ENCODE data around the gene DIP2C. TPM values are rescaled to one million over a fixed set of nuclear protein-coding genes. Genes with fewer than 3 reads are reported as not detected.
A peak's percentile ranks its signal among the peaks of the same experiment; 100 is the strongest.

Gene DIP2C
- total and polyA plus RNA-seq, 2 donors from 2014 or later = 6.2 to 22.6 TPM

- no peak overlapping the region for H3K9ac ChIP-seq (ENCODE audit: low read length in 3 of 3)
- intact Hi-C loops (cut with DNase I) = no loop called here
- FAIRE-seq = no peak
- no peak overlapping the region for H3K27ac ChIP-seq (ENCODE audit: low read depth in 2 of 2, low read length in 2 of 2)
- H3K4me1 ChIP-seq (ENCODE audit: control insufficient read depth in 2 of 3, insufficient read depth in 2 of 3, low read depth in 1 of 3, low read length in 3 of 3) = peaks cover 0 to 15% (median 6%) of the 10 kb centered on the region in 3 donors
- H3K4me3 ChIP-seq (ENCODE audit: low read length in 3 of 3) = no peak overlapping the region
- H3K36me3 ChIP-seq (ENCODE audit: control insufficient read depth in 2 of 3, insufficient read depth in 3 of 3, low read length in 3 of 3) = no peaks in the 10 kb centered on the region
- no peaks in the 10 kb centered on the region for H3K9me3 ChIP-seq (ENCODE audit: control insufficient read depth in 2 of 3, insufficient read depth in 1 of 3, low read length in 3 of 3)
- no peak for DNase-seq
- no peak for TF ChIP-seq CTCF (IDR thresholded peaks at IDR 0.05; ENCODE audit: borderline replicate concordance, extremely low read depth, insufficient read depth)
- H3K27me3 ChIP-seq (ENCODE audit: control insufficient read depth, insufficient read depth, low read length) = no peaks in the 10 kb centered on the region
These were observed 58.2 kb downstream of the DIP2C start for GRCh38 chr10:631266-631665.

- FAIRE-seq (no peak), DNase-seq (no peak)
- Histone ChIP-seq H3K27ac (ENCODE audit: low read depth in 2 of 2, low read length in 2 of 2) (peak overlapping the region in 1 of 2 donors; percentile 32), H3K4me3 (ENCODE audit: low read length in 3 of 3) (no peak overlapping the region), H3K9me3 (ENCODE audit: control insufficient read depth in 2 of 3, insufficient read depth in 1 of 3, low read length in 3 of 3) (no peaks in the 10 kb centered on the region), H3K4me1 (ENCODE audit: control insufficient read depth in 2 of 3, insufficient read depth in 2 of 3, low read depth in 1 of 3, low read length in 3 of 3) (peaks cover 0 to 20% (median 6%) of the 10 kb centered on the region in 3 donors), H3K27me3 (ENCODE audit: control insufficient read depth, insufficient read depth, low read length) (no peaks in the 10 kb centered on the region), H3K9ac (ENCODE audit: low read length in 3 of 3) (no peak overlapping the region), H3K36me3 (ENCODE audit: control insufficient read depth in 2 of 3, insufficient read depth in 3 of 3, low read length in 3 of 3) (no peaks in the 10 kb centered on the region)
- intact Hi-C loops (cut with DNase I) = no loop called here
- no peak for TF ChIP-seq CTCF (IDR thresholded peaks at IDR 0.05; ENCODE audit: borderline replicate concordance, extremely low read depth, insufficient read depth)
These were observed 58.8 kb downstream of the DIP2C start for GRCh38 chr10:630581-631073.

- intact Hi-C loops (cut with DNase I) = no loop called here
- H3K27ac ChIP-seq (ENCODE audit: low read depth in 2 of 2, low read length in 2 of 2) = no peak overlapping the region
- no peaks in the 10 kb centered on the region for H3K9me3 ChIP-seq (ENCODE audit: control insufficient read depth in 2 of 3, insufficient read depth in 1 of 3, low read length in 3 of 3)
- peaks cover 0 to 32% (median 15%) of the 10 kb centered on the region in 3 donors for H3K4me1 ChIP-seq (ENCODE audit: control insufficient read depth in 2 of 3, insufficient read depth in 2 of 3, low read depth in 1 of 3, low read length in 3 of 3)
- H3K36me3 ChIP-seq (ENCODE audit: control insufficient read depth in 2 of 3, insufficient read depth in 3 of 3, low read length in 3 of 3) = no peaks in the 10 kb centered on the region
- DNase-seq (peak in 1 of 5 donors; percentile 64), FAIRE-seq (no peak)
- no peak overlapping the region for H3K9ac ChIP-seq (ENCODE audit: low read length in 3 of 3)
- TF ChIP-seq CTCF (IDR thresholded peaks at IDR 0.05; ENCODE audit: borderline replicate concordance, extremely low read depth, insufficient read depth) = no peak
- H3K27me3 ChIP-seq (ENCODE audit: control insufficient read depth, insufficient read depth, low read length) = no peaks in the 10 kb centered on the region
- no peak overlapping the region for H3K4me3 ChIP-seq (ENCODE audit: low read length in 3 of 3)
These were observed 60.1 kb downstream of the DIP2C start for GRCh38 chr10:629186-629998.

All from kidney (tissue), 14 donors.